HepG2 (cell line): ENCODE data around the gene SAPCD1. TPM values are rescaled to one million over a fixed set of nuclear protein-coding genes. Genes with fewer than 3 reads are reported as not detected.
A peak's percentile ranks its signal among the peaks of the same experiment; 100 is the strongest.

Experiments
- AHR ChIP-seq: IDR thresholded peaks from 2 replicates; pipeline ENCODE4 v1.6.1; 2018; ENCODE audit warnings: missing genetic modification reagents, missing compliant biosample characterization
- FOSL2 ChIP-seq: sonication (generic); formaldehyde crosslinking; IDR thresholded peaks from 2 replicates; pipeline ENCODE4 v1.4.0; 2020; ENCODE audit warnings: missing genetic modification reagents
- FOXK1 ChIP-seq: sonication (generic); formaldehyde crosslinking; IDR thresholded peaks from 2 replicates; pipeline ENCODE4 v1.4.0; 2020; ENCODE audit warnings: low read depth, missing genetic modification reagents, borderline replicate concordance
- HDAC2 ChIP-seq: sonication (generic); formaldehyde crosslinking; IDR thresholded peaks from 2 replicates; pipeline ENCODE4 v1.4.0; 2020; ENCODE audit warnings: missing genetic modification reagents
- HNRNPUL1 ChIP-seq: fragments of 200-400 bp; formaldehyde crosslinking; IDR thresholded peaks from 2 replicates; pipeline ENCODE4 v1.6.1; 2017; ENCODE audit warnings: low read depth, mild to moderate bottlenecking, low read length, moderate library complexity
- MTA1 ChIP-seq: sonication (generic); formaldehyde crosslinking; IDR thresholded peaks from 2 replicates; pipeline ENCODE4 v1.4.0; 2020; ENCODE audit warnings: missing genetic modification reagents, mild to moderate bottlenecking, borderline replicate concordance
- RBM39 ChIP-seq: fragments of 200-400 bp; formaldehyde crosslinking; IDR thresholded peaks from one replicate; pipeline ENCODE4 v1.6.1; 2018; ENCODE audit warnings: antibody characterized with exemption, mild to moderate bottlenecking, low read depth, low read length; ENCODE audit not compliant: poor library complexity, severe bottlenecking
- SIX1 ChIP-seq: sonication (generic); formaldehyde crosslinking; IDR thresholded peaks from 2 replicates; pipeline ENCODE4 v1.4.0; 2020; ENCODE audit warnings: missing genetic modification reagents, borderline replicate concordance
- SNAPC2 ChIP-seq: sonication (generic); formaldehyde crosslinking; IDR thresholded peaks from 2 replicates; pipeline ENCODE4 v1.8.1; 2022; ENCODE audit warnings: mild to moderate bottlenecking, missing genetic modification reagents
- ZNF337 ChIP-seq: sonication (generic); formaldehyde crosslinking; IDR thresholded peaks from 2 replicates; pipeline ENCODE4 v1.5.1; 2020; ENCODE audit warnings: missing genetic modification reagents, low read depth, mild to moderate bottlenecking, borderline replicate concordance
- ZNF34 ChIP-seq: sonication (generic); formaldehyde crosslinking; IDR thresholded peaks from 2 replicates; pipeline ENCODE4 v1.4.0; 2020; ENCODE audit warnings: mild to moderate bottlenecking, missing genetic modification reagents, borderline replicate concordance
- ZNF430 ChIP-seq: sonication (generic); formaldehyde crosslinking; IDR thresholded peaks from 2 replicates; pipeline ENCODE4 v1.9.0; 2021; ENCODE audit warnings: mild to moderate bottlenecking, missing genetic modification reagents
- ZNF567 ChIP-seq: sonication (generic); formaldehyde crosslinking; IDR thresholded peaks from 2 replicates; pipeline ENCODE4 v1.8.1; 2023; ENCODE audit warnings: mild to moderate bottlenecking, missing genetic modification reagents, borderline replicate concordance
- ZNF605 ChIP-seq: sonication (generic); formaldehyde crosslinking; IDR thresholded peaks from 2 replicates; pipeline ENCODE4 v1.8.0; 2022; ENCODE audit warnings: mild to moderate bottlenecking, missing genetic modification reagents
- ZNF614 ChIP-seq: IDR thresholded peaks from 2 replicates; pipeline ENCODE4 v1.6.1; 2018; ENCODE audit warnings: missing biosample characterization, missing genetic modification reagents, inconsistent platforms, borderline replicate concordance
- ZNF782 ChIP-seq: sonication (generic); formaldehyde crosslinking; IDR thresholded peaks from 2 replicates; pipeline ENCODE4 v1.4.0; 2020; ENCODE audit warnings: missing genetic modification reagents, mild to moderate bottlenecking, borderline replicate concordance
- ZNF879 ChIP-seq: sonication (generic); formaldehyde crosslinking; IDR thresholded peaks from 2 replicates; pipeline ENCODE4 v1.8.1; 2023; ENCODE audit warnings: missing genetic modification reagents
- polyA plus RNA-seq, 8 experiments: library from polyadenylated mRNA; depleted of rRNA in 3 of 8; stranded (reverse) in 7 of 8; unstranded in 1 of 8; fragments of >200 nt; fragmentation: Illumina TruSeq in 4 of 8; extraction: Trizol in 4 of 8; gene quantifications; 2 replicates each; pipeline versions ENCODE4 v1.2.1 to v1.2.3, GENCODE V29; 2011 to 2016; ENCODE audit warnings: low read depth in 4 of 8, missing spikeins in 1 of 8, mixed read lengths in 1 of 8; ENCODE audit not compliant: insufficient read depth in 1 of 8
- total RNA-seq, 5 experiments: library from RNA; depleted of rRNA; stranded (reverse); fragments of >200 nt; fragmentation: Illumina TruSeq; extraction: Trizol; gene quantifications; 2 replicates each; pipeline ENCODE4 v1.2.3, GENCODE V29; 2016; ENCODE audit warnings: low read depth in 1 of 5
- TF ChIP-seq, protein P1 (sequence below): IDR thresholded peaks from 2 replicates; pipeline ENCODE4 v1.6.1; 2016; ENCODE audit warnings: low read depth, control low read depth
- TF ChIP-seq, protein P2 (sequence below): sonication (generic); formaldehyde crosslinking; IDR thresholded peaks from 2 replicates; pipeline ENCODE4 v1.8.1; 2023; ENCODE audit warnings: missing genetic modification reagents, inconsistent platforms, borderline replicate concordance
- TF ChIP-seq, protein P3 (sequence below): IDR thresholded peaks from 2 replicates; pipeline ENCODE4 v1.6.1; 2016; ENCODE audit warnings: missing compliant biosample characterization, missing genetic modification reagents, borderline replicate concordance
- TF ChIP-seq, protein P4 (sequence below): IDR thresholded peaks from 2 replicates; pipeline ENCODE4 v1.6.1; 2018; ENCODE audit warnings: missing genetic modification reagents, mild to moderate bottlenecking, missing compliant biosample characterization

The SAPCD1 gene
- total and polyA plus RNA-seq, 2 of the 13 experiments (the other 11 are each of a cell fraction or from before 2014, with no cell fraction given): 2.5 to 3.9 TPM

DNA sequence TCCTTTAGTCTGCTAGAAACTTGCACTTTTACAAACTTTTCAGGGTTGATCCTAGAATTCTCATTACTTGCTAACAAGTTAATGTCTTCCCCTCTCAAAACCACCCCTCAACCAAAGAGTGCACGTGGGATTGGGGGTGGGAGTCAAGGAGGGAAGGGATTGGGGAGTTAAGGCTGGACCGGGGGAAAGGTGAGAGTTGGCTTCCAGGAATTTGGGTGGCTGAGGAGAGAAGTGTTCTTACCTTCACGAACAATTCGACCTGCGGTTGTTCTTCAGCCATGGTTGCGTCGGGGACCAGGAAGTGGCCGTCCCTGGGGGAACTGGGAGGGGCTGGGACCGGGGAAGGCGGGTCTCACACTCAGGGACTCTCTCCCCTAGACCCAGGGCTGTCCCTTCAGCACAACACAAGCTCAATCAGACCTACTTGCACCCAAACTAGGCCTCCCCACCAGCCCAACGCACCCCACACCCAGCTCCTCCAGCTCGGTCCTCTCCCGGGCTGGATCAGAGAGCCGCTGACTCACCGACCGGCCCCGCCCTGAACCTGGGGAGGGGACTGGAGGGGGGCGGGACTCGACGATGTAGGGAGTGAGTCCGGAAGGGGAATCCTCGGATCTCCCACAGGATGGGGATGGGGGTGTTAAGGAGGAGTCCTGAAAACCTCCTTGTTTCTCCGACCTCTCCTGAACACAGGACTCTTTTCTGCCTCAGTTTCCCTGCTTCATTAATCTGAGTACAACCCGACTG, 26.3 kb upstream of the SAPCD1 start, which contains the start of gene CLIC1 (continued):
- TF ChIP-seq, protein P1, sequence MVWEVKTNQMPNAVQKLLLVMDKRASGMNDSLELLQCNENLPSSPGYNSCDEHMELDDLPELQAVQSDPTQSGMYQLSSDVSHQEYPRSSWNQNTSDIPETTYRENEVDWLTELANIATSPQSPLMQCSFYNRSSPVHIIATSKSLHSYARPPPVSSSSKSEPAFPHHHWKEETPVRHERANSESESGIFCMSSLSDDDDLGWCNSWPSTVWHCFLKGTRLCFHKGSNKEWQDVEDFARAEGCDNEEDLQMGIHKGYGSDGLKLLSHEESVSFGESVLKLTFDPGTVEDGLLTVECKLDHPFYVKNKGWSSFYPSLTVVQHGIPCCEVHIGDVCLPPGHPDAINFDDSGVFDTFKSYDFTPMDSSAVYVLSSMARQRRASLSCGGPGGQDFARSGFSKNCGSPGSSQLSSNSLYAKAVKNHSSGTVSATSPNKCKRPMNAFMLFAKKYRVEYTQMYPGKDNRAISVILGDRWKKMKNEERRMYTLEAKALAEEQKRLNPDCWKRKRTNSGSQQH (CRISPR knock-in tag): peak; percentile 95
- TF ChIP-seq ZNF337 (CRISPR knock-in tag): no peak
- peak; percentile 67; the same call in 1 of the 2 replicates for TF ChIP-seq ZNF430 (CRISPR knock-in tag)
- peak; percentile 88 for TF ChIP-seq ZNF605 (CRISPR knock-in tag)
- no peak for TF ChIP-seq ZNF782 (CRISPR knock-in tag)
- no peak; the same call in 1 of the 2 replicates for TF ChIP-seq AHR (CRISPR knock-in tag)
- TF ChIP-seq ZNF614 (CRISPR knock-in tag): peak; percentile 92; the same call in 1 of the 2 replicates
- no peak for TF ChIP-seq ZNF567
- peak; percentile 41; the same call in 1 of the 2 replicates for TF ChIP-seq MTA1 (CRISPR knock-in tag)
- peak; percentile 98 for TF ChIP-seq FOSL2
- TF ChIP-seq HDAC2 (CRISPR knock-in tag): no peak; the same call in 1 of the 2 replicates
- TF ChIP-seq SIX1 (CRISPR knock-in tag): 0 out of 2 replicates have a peak, but pooled peaks have one; percentile 24
- TF ChIP-seq HNRNPUL1: no peak
- TF ChIP-seq ZNF34 (CRISPR knock-in tag): no peak
- TF ChIP-seq FOXK1 (CRISPR knock-in tag): peak; percentile 9; the same call in 1 of the 2 replicates
- TF ChIP-seq SNAPC2 (CRISPR knock-in tag): 0 out of 2 replicates have a peak, but pooled peaks have one; percentile 42
- TF ChIP-seq, protein P2, sequence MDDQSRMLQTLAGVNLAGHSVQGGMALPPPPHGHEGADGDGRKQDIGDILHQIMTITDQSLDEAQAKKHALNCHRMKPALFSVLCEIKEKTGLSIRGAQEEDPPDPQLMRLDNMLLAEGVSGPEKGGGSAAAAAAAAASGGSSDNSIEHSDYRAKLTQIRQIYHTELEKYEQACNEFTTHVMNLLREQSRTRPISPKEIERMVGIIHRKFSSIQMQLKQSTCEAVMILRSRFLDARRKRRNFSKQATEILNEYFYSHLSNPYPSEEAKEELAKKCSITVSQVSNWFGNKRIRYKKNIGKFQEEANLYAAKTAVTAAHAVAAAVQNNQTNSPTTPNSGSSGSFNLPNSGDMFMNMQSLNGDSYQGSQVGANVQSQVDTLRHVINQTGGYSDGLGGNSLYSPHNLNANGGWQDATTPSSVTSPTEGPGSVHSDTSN (CRISPR knock-in tag): no peak
- TF ChIP-seq, protein P3, sequence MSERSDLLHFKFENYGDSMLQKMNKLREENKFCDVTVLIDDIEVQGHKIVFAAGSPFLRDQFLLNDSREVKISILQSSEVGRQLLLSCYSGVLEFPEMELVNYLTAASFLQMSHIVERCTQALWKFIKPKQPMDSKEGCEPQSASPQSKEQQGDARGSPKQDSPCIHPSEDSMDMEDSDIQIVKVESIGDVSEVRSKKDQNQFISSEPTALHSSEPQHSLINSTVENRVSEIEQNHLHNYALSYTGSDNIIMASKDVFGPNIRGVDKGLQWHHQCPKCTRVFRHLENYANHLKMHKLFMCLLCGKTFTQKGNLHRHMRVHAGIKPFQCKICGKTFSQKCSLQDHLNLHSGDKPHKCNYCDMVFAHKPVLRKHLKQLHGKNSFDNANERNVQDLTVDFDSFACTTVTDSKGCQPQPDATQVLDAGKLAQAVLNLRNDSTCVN: peak; percentile 65; the same call in 1 of the 2 replicates
- TF ChIP-seq RBM39: peak; percentile 97
- TF ChIP-seq ZNF879 (CRISPR knock-in tag): 0 out of 2 replicates have a peak, but pooled peaks have one; percentile 78
- TF ChIP-seq, protein P4, sequence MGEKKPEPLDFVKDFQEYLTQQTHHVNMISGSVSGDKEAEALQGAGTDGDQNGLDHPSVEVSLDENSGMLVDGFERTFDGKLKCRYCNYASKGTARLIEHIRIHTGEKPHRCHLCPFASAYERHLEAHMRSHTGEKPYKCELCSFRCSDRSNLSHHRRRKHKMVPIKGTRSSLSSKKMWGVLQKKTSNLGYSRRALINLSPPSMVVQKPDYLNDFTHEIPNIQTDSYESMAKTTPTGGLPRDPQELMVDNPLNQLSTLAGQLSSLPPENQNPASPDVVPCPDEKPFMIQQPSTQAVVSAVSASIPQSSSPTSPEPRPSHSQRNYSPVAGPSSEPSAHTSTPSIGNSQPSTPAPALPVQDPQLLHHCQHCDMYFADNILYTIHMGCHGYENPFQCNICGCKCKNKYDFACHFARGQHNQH (CRISPR knock-in tag): peak; percentile 94
